Fibroblast of peridontal ligament (primary cell): ENCODE measurements around the gene EFNA3.

Source experiments
- DNase-seq: peaks from one replicate; pipeline ENCODE4 v3.0.0-alpha.2; 2010; ENCODE audit errors: extremely low read depth

The EFNA3 gene

GRCh38 chr1:155068599-155068998 is 10.0 kb upstream of the EFNA3 start:
- DNase-seq: no peak

GRCh38 chr1:155069551-155070157 is 9.0 kb upstream of the EFNA3 start:
- DNase-seq: no peak

GRCh38 chr1:155070158-155070621 is 8.4 kb upstream of the EFNA3 start:
- no peak for DNase-seq

- peak; percentile 50 for DNase-seq
Measured at GRCh38 chr1:155070721-155071569, 7.7 kb upstream of the EFNA3 start.

GRCh38 chr1:155071701-155072100 is 6.9 kb upstream of the EFNA3 start:
- DNase-seq: no peak

GRCh38 chr1:155072531-155073289 is 5.9 kb upstream of the EFNA3 start:
- DNase-seq: no peak

- no peak for DNase-seq
Measured at GRCh38 chr1:155073377-155074242, 5.0 kb upstream of the EFNA3 start.

- DNase-seq: no peak
Measured at GRCh38 chr1:155075535-155075934, 3.1 kb upstream of the EFNA3 start.

GRCh38 chr1:155076371-155076770 is 2.3 kb upstream of the EFNA3 start:
- no peak for DNase-seq

GRCh38 chr1:155077346-155077745 is 1.3 kb upstream of the EFNA3 start:
- no peak for DNase-seq

GRCh38 chr1:155077758-155078445 is 735 bp upstream of the EFNA3 start:
- DNase-seq: no peak

GRCh38 chr1:155079210-155079486 is 511 bp downstream of the EFNA3 start:
- DNase-seq: no peak

GRCh38 chr1:155079487-155080311 is 1.1 kb downstream of the EFNA3 start:
- no peak for DNase-seq

GRCh38 chr1:155080312-155081228 is 1.9 kb downstream of the EFNA3 start:
- DNase-seq: no peak

- DNase-seq: no peak
Measured at GRCh38 chr1:155081472-155082300, 3.0 kb downstream of the EFNA3 start.

GRCh38 chr1:155082301-155083051 is 3.8 kb downstream of the EFNA3 start:
- DNase-seq: no peak

- no peak for DNase-seq
Measured at GRCh38 chr1:155083052-155083541, 4.5 kb downstream of the EFNA3 start.
